ENCODE results near the gene TPCN2.
A peak's percentile ranks its signal among the peaks of the same experiment; 100 is the strongest.
"Not testable (repeated sequence)": the region's sequence is repeated elsewhere in the genome, so short reads cannot be mapped to it uniquely, and the experiment has no call there.

TPCN2 gene

GRCh38 chr11:69134182-69134581 is 85.5 kb downstream of the TPCN2 start:
- DNase-seq, result not testable (repeated sequence)

- DNase-seq, result no peak
These were observed 86.2 kb downstream of the TPCN2 start for GRCh38 chr11:69134957-69135356.

GRCh38 chr11:69135420-69136363 is 87.0 kb downstream of the TPCN2 start:
- no peak for DNase-seq

- no peak for DNase-seq
These were observed 87.7 kb downstream of the TPCN2 start for GRCh38 chr11:69136471-69136870.

GRCh38 chr11:69137151-69137844 is 88.6 kb downstream of the TPCN2 start:
- DNase-seq, result no peak

GRCh38 chr11:69138265-69138664 is 89.5 kb downstream of the TPCN2 start:
- DNase-seq, result no peak

GRCh38 chr11:69140161-69140560 is 91.4 kb downstream of the TPCN2 start:
- DNase-seq, result not testable (repeated sequence)

GRCh38 chr11:69140635-69141034 is 91.9 kb downstream of the TPCN2 start:
- no peak for DNase-seq

GRCh38 chr11:69141742-69142141 is 93.0 kb downstream of the TPCN2 start:
- DNase-seq, result no peak

GRCh38 chr11:69142895-69143294 is 94.2 kb downstream of the TPCN2 start:
- DNase-seq, result no peak

- peak; percentile 8 for DNase-seq
These were observed 95.8 kb downstream of the TPCN2 start for GRCh38 chr11:69144316-69145049.

- DNase-seq, result no peak
These were observed 96.3 kb downstream of the TPCN2 start for GRCh38 chr11:69145050-69145380.

- DNase-seq, result no peak
These were observed 99.6 kb downstream of the TPCN2 start for GRCh38 chr11:69148377-69148762.

- no peak for DNase-seq
These were observed 100.1 kb downstream of the TPCN2 start for GRCh38 chr11:69148806-69149205.

- DNase-seq, result not testable (repeated sequence)
These were observed 100.8 kb downstream of the TPCN2 start for GRCh38 chr11:69149338-69150045.

- no peak for DNase-seq
These were observed 101.4 kb downstream of the TPCN2 start for GRCh38 chr11:69150175-69150574.

- no peak for DNase-seq
These were observed 103.1 kb downstream of the TPCN2 start for GRCh38 chr11:69151836-69152235.

GRCh38 chr11:69152733-69153421 is 104.1 kb downstream of the TPCN2 start:
- no peak for DNase-seq

GRCh38 chr11:69153661-69154060 is 104.9 kb downstream of the TPCN2 start:
- no peak for DNase-seq

- DNase-seq, result no peak
These were observed 105.6 kb downstream of the TPCN2 start for GRCh38 chr11:69154211-69154913.

- no peak for DNase-seq
These were observed 106.2 kb downstream of the TPCN2 start for GRCh38 chr11:69154938-69155301.
